GM23248 (cell line): ENCODE measurements around the gene GSG1L.

Source experiments
- EZH2 ChIP-seq: fragments of 200-600 bp; sonication (generic); IDR thresholded peaks from 2 replicates; pipeline ENCODE4 v1.6.1; 2018; ENCODE audit warnings: antibody characterized with exemption, mild to moderate bottlenecking; ENCODE audit not compliant: insufficient read depth, poor library complexity, severe bottlenecking
- EZH2phosphoT487 ChIP-seq: fragments of 200-600 bp; sonication (generic); IDR thresholded peaks from 2 replicates; pipeline ENCODE4 v1.6.1; 2018; ENCODE audit warnings: antibody characterized with exemption, moderate library complexity, mild to moderate bottlenecking, low read depth; ENCODE audit not compliant: insufficient read depth

GRCh38 chr16:28011971-28012445 lies 51.5 kb downstream of the GSG1L start:
- TF ChIP-seq EZH2, result no peak
- TF ChIP-seq EZH2phosphoT487, result no peak
